HT1080 (cell line): ENCODE results near the gene NCOA1. TPM values are rescaled to one million over a fixed set of nuclear protein-coding genes. Genes with fewer than 3 reads are reported as not detected.

Experiments used
- DNase-seq: peaks from one replicate; pipeline ENCODE4 v3.0.0-alpha.2; 2015; ENCODE audit warnings: low read depth
- total RNA-seq: library from RNA; depleted of rRNA; stranded (reverse); fragments of >200 nt; shearing (Covaris generic); gene quantifications from 2 replicates; pipeline ENCODE4 v1.2.3, GENCODE V29; 2014

NCOA1 gene
- total RNA-seq, 1 experiment from 2014 or later = 10.4 TPM

DNA sequence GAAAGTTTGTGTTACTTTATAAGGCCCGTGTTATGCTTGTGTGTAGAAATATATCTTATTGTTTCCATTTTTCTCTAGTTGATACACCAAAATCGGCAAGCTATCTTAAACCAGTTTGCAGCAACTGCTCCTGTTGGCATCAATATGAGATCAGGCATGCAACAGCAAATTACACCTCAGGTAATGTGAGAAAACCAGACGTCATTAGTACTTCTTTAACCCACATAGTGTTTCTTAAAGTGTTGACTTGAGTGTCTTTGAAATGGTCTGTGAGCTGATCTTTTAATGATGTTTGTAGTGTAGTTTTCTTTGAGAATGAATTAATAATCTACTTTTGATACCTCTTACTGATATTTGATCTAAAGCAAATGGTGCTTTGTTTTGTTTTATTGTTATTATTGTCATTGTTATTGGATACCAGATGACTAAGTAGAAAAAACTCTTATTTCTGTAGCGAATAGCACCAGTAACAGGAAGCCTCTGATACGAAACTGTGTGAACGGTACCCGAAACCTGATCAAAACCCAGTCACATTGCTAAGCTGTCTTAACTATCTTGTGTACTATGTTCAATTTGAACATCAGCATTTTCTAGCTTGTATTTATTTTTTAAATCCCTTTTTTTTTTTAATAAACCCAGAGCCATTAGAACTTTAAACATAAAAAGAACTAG lies 248.4 kb downstream of the NCOA1 start:
- DNase-seq = no peak

DNA sequence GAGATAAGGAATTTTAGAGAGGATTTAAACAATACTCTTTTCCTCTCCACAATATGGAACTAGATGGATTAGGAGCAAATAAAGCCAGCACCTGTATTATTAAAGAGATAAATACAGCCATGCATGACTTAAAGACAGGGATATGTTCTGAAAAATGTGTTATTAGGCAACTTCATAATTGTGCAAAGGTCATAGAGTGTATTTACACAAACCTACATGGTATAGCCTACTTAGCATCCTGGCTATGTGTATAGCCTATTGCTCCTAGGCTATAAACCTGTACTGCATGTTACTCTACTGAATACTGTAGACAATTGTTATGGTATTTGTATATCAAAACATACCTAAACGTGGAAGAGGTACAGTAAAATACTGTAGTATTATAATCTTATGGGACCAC lies 249.1 kb downstream of the NCOA1 start:
- DNase-seq = no peak

DNA sequence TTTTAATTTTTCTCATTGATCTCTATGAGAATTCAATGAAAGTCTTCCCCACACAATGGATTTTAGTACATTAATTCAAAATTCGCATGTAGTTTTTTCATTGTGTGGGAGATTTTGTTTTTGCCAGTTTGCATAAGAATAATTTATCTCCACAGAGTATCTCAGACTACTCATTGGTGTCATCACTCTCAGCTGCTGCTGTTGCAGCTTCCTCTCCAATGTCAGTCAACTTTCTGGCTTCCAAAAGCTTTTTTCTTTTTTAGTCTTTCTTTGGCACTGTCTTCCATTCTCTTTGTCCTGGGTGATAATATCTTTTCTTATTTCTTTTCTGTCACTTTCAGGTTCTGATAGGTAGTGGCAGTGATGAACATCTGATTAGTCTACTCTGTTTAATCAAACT lies 251.7 kb downstream of the NCOA1 start:
- no peak for DNase-seq

DNA sequence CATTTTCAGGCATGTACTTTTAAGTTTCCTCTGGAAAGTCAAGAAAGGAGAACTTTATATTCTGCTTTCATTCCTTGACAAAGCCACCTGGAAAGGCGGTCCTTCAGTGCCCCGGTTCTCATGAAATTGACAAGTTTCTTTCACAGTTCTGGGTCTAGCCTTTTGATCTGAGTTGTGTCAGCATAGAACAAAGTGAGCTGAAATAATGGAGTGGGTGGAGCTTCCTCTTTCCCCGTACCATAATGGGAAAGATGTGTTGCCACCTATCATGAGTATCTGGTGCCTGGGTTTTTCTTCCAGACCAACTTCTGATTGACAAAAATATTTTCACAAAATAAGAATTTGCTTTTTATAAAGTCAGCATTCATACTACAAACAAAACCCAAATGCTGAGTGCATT lies 252.9 kb downstream of the NCOA1 start:
- DNase-seq = no peak

DNA sequence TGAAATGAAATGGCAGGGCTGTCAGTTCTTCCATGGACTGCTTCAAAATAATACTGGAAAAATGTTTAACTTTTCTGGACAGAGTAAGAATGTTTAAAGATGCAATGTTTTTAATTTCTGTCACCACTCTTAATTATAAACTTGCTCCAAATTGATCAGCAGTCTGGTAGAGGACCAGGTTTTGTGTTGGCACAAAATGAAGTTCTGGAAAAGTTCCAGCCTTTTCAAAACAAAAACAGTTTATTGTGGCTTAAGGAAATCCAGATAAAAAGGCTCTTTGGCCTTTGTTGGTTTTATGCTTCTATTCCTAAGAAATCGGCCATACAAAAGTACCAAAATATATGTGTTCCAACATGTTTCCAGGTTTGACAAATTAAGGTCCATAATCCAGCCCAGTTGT lies 253.3 kb downstream of the NCOA1 start:
- no peak for DNase-seq

DNA sequence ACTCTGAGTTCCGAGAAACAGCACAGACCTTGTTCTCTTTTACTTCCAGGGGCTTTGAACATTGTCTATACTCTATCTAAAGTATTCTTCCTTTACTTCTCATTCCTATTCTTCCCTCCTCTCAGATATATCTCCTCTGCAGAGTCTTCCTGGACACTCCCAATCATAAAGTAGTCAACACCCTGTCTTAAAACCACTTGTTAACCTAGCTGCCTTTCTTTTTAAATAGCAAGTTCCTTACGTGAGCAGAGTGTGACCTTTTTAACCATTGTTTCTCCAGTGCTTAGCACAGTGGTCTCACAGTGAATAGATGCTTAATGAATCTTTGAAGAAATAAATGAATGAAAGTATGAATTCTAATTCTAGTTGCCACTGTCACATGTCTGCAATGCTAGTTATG lies 254.8 kb downstream of the NCOA1 start:
- no peak for DNase-seq

DNA sequence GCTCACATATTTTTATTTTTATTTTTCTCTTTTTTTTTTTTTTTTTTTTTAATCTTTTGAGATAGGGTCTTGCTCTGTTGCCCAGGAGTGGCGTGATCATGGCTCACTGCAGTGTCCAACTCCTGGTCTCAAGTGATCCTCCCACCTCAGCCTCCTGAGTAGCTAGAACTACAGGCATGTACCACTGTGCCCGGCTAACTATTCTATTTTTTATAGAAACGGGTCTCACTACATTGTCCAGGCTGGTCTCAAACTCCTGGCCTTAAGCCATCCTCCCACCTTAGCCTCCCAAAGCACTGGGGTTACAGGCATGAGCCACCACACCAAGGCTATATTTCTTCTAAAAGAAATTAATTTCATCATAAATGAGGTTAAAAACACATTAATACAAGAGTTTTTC lies 256.2 kb downstream of the NCOA1 start:
- DNase-seq = no peak

DNA sequence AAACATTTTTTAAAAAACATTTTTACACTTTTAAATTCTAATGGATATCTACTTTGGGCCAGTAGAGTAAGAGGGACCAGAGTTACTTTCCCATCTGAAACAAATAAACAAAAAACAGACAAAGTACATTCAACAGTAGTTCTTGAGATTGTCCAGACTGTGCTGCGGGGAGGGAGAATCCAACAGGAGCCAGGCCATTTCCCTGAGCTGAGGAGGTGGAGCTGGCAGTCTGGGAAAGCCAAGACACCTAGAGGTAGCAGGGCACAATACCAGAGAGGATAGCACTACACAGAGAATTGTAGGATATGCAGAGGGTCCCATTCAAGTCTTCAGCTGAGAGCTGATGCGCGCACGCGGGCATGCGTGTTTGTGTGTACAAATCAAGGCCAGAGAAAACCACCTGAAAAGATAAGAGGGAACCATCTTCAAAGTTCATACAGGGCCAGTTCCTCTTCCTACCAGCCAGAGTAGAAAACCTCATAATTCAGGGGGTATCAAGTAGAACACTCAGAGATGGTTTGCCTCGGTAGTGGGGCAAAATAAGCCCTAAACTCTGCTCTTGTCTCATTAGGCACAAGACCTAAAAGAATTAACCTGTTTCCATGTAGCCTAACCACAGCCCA lies 258.1 kb downstream of the NCOA1 start:
- DNase-seq = no peak

DNA sequence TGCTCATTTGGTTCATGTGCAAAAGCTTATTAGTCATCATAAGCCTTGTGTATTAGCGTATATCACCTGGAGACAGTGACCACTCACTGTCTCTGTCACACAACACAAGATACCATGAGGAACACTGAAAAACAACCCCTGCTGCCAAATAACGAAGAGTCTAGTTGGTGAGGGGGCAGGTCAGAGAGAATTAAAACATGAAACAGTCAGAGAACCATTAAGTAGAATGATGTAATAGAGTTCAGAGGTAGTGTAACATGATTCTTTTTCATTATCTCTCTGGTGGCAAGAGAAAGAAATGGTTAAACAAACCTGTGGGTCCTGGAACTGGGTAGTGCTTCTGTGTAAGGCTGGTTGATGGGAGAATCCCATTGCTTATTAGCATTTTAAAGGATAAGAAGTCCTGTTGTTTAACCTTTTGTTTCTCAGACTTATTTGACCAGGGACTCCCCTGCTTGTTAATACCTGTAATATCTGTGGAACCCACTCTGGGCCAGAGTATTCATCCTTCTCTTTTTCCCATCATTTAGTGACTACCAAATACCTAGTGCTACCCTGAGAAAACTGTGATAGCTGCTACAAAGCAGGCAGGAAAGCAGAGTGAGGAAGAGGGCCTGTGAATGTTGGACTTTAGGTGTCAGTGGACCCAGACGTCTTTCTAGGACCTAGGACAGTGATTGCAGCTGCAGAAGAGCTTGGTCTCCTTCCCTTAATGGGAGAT lies 264.1 kb downstream of the NCOA1 start:
- DNase-seq = peak; percentile 26

DNA sequence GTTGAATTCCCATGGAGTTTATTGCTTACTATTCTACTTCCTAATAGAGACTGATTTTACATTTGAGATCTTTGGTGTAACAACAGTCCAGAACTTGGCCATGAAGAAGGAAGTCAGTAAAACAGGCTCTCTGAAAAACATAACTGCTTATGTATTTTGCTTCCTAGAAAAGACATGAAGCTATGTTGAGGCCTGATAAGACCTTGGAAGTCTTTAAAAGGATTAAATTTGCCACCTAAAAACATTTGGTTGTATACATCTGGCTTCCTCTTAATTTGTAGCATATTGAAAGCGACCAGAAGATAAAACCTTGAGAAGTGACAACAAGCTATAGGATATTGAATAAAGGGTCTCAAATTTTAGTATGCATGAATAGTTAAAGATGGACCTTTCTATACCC lies 265.7 kb downstream of the NCOA1 start:
- DNase-seq = no peak

DNA sequence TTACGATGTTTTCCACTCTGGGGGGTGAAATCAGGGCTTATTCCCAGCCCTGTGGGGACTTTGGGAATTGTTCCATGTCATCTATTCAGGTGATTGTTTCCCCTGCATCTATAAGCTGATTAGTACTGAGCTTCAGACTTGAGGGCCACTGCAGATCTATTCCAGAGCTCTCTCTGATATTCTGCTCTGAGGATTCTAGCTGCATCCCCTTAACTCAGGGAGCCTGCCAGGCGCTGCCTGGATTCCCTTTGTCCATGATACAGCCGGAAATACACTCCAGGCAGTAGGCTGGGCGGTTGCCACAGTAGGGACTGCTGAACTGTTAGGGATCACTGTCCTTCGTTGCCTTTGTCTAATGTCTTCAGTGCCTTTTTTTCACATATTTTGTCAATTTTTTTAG lies 270.8 kb downstream of the NCOA1 start:
- no peak for DNase-seq

DNA sequence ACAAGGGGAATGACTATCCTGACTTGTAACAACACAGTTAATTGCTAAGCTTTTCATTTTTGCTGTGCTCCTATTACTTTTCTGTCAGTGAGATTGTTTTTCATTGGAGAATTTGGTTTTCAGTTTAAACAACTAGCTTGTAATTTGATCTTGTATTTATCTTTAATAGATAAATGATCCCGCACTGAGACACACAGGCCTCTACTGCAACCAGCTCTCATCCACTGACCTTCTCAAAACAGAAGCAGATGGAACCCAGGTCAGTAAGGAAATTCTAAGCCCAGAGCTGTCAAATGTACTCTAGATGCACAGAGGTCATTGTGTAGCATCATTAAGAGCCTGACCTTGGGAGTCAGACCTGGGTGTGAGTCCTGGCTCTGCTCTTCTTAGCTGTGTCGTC lies 271.5 kb downstream of the NCOA1 start:
- no peak for DNase-seq

DNA sequence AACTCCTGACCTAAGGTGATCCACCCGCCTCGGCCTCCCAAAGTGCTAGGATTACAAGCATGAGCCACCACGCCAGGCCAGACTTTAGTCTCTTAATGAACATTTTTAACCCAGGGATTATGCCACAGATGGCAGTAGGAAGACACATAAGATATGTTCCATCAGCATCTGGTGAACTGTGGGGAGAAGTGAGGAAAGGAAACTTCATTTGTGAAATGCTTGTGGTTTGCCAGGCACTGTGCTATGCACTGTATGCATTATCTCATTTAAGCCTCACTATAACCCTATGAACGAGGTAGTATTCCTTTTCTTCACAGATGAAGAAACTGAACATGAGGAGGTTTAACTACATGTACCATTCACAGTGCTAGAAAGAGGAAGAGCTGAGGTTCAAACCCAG lies 272.8 kb downstream of the NCOA1 start:
- DNase-seq = no peak

DNA sequence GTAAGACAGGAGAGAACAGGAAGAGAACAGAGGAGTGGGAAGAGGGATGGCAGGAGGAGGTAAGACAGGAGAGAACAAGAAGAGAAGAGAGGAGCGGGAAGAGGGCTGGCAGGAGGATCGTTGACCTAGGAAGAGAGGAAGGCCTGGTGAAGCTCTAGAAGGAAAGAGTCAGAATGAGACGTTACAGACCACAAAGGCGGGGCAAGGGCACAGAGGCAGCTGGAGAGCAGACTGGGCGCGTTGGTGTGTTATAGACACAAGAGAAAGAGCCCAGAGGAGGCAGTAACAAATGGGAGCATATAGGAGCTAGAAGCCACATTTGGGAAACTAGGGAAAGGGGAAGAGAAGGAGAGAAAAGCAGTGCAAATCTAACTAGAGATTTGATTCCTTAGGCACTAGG lies 275.6 kb downstream of the NCOA1 start:
- peak; percentile 13 for DNase-seq

DNA sequence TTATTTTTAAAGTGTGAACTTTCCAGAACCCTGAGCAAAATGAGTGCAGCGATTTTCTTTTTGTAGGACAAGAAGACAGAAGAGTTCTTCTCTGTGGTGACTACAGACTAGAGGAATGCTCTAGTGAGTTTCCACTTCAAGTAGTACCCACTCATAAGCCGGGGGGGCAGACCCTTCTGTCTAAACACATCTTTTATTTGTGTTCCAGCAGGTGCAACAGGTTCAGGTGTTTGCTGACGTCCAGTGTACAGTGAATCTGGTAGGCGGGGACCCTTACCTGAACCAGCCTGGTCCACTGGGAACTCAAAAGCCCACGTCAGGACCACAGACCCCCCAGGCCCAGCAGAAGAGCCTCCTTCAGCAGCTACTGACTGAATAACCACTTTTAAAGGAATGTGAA lies 277.0 kb downstream of the NCOA1 start:
- DNase-seq = no peak

DNA sequence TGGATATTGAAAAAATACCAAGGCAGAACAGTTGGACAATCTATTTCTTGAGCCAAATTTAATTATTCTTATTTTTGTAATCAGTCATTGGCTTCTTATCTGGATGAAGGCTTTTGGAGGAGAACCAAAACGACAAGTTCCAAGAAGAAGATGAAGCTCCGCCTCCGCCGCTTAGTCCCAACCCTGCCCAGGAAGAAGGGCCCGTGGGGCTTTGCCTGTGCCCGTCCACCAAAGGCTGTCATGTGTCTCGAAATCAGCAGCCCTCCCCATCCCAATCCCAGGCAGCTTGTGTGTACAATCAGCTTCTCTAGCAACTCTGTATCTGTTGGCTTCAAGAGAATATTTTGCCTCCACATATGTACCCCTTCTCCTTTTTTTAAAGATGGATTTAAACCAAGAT lies 277.5 kb downstream of the NCOA1 start:
- DNase-seq = no peak

DNA sequence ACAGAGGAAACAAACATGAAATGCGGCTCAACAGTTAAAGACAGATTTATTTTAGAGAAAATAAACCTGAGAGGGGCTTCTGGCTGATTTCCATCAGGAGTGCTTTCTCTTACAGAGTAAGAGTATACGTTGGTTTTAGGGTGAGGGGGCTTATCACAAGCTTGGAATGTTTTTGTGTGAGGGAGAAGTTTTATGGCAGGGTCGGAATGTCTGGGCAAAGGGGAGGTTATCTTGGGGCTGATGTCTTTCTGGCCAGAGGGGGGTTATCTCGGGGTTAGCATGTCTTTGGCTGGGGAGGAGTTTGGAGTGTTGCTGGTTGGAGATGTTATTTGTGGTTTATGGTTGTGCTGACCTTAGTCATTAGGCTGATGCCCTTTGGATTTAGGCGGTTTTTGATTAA lies 280.0 kb downstream of the NCOA1 start:
- no peak for DNase-seq

DNA sequence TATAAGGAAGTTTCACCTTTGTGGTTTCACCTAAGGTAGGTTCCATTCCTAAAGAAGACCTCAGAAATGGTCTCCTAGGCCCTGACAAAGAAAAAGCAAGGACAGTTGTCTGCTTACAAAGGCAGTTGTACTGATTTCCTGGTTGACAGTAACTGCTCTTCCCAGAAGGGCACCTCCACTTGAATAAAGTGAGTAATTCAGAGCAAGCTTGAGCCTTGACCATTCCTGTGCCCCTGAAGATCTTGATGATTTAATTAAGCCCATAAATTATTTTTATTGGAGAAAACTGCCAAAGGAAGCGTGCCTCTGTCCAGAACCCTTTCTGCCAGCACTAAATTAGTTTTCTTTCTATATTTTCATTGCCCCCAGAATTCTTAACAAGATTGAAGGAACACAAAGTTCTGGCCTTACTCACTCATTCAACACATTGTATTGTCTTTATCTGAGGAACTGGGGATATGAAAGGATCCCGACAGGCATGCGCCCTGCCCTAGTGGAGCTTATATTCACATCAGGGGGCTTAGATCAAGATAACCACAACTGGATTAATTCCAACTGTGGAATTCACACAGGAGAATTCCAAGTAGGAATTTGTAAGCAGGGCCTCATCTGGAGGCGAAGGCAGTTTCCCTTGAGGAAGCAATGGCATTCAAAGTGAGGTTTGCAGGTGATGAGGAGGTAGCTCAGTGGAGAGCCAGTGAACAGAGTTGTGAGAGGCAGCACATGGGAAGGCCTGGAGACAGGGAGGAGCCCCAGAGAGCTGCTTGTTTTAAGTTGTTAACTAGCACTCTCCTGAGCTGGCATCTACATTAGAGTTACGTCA lies 280.9 kb downstream of the NCOA1 start:
- DNase-seq = no peak

DNA sequence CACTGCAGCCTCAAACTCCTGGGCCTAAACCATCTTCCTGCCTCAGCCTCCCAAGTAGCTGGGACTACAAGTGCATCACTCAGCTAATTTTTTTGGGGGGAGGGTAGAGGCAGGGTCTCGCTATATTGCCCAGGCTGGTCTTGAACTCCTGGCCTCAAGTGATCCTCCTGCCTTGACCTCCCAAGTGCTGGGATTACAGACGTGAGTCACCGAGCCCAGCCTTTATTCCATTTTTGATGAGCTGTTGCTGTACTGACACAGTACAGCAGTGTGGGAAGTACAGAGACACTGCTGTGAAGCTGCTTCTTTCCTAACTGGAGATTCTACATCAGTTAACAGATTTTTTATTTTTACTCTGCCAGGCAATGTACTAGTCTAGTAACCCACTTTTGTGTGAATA lies 283.3 kb downstream of the NCOA1 start:
- DNase-seq = no peak

DNA sequence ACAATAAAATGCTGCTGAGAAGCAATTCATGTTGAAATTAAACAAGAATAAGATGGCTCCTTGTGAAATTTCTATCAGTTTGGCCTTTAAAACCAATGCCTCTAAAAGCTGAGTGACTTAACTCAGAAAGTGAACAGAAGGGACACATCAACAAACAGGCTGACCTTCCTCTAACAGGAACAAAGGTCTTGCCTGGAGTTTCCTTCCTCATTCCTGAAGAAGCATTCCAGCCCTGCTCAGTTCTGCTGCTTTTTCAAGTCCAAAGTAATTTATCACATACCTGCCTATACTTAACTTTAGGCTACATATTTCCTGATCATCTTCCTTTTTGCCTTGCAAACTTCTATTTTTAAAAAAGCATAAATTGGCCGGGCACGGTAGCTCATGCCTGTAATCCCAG lies 288.1 kb downstream of the NCOA1 start:
- no peak for DNase-seq

DNA sequence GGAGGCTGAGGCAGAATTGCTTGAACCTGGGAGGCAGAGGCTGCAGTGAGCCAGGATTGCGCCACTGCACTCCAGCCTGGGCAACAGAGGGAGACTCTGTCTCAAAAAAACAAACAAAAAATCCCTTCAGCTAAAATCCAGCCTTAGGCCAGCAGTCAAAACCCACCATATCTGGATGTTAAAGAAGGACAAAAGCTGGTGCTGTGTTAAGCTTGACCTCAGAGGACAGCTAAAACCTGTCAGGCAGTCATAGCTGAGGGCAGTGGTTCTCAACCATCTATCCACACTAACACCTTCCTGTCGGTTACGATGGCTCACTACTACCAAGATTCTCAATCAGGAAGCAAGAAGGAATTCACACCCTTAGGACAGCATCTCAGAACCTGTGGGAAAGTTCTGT lies 292.6 kb downstream of the NCOA1 start:
- no peak for DNase-seq

DNA sequence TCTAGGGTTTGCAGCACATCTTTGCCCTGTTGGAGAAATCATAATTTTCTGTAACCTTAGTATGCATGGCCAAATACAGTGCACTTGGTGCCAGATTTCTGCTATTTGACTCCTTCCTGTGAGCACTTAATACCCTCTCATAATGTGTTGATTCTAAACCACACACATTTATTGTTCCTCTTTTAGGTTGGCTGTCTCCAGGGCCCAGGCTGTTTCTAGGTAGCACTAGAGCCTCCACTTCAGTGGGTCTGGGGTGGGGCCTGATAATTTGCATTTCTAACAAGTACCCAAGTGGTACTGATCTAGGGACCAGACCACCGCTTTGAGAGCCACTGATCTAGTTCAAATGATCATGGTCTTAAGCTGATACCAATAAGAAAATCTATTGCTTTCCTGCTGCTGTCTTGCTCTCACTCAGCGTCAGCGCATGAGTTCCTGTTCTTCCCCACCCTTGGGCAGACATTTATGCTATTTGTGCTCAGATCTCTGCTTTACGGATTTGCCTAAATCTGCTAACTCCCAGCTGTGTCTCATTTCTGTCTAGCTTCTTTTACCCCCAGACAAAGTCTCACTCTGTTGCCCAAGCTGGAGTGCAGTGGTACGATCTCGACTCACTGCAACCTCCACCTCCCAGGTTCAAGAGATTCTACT lies 294.7 kb downstream of the NCOA1 start:
- DNase-seq = no peak
